HL-60 (cell line): Measurements from ENCODE around the gene HDAC1.
"Not testable (repeated sequence)": the region's sequence is repeated elsewhere in the genome, so short reads cannot be mapped to it uniquely, and the experiment has no call there.

Experiments used
- DNase-seq, 2 experiments: peaks; one replicate each; pipeline ENCODE4 v3.0.0-alpha.2; 2010 to 2020; ENCODE audit warnings: low read depth in 1 of 2, low spot score in 1 of 2
- H3K27ac ChIP-seq: fragments of 250-450 bp; sonication (Bioruptor Pico); replicated peaks from 2 replicates; pipeline ENCODE4 v1.5.1; 2020; ENCODE audit warnings: mild to moderate bottlenecking, moderate library complexity
- H3K27me3 ChIP-seq: fragments of 250-450 bp; sonication (Bioruptor Pico); 2 replicates; pipeline ENCODE4 v1.5.1; 2021; ENCODE audit warnings: mild to moderate bottlenecking, moderate library complexity; ENCODE audit not compliant: insufficient read depth, poor library complexity, severe bottlenecking
- H3K4me3 ChIP-seq: replicated peaks from 2 replicates; pipeline ENCODE4 v1.5.1; 2011; ENCODE audit warnings: mild to moderate bottlenecking, control low read depth, low read length; ENCODE audit not compliant: insufficient read depth
- GABPA ChIP-seq: IDR thresholded peaks from 2 replicates; pipeline ENCODE4 v1.6.1; 2012; ENCODE audit warnings: low read depth
- POLR2AphosphoS5 ChIP-seq: IDR thresholded peaks from 2 replicates; pipeline ENCODE4 v1.6.1; 2012; ENCODE audit warnings: low read depth
- REST ChIP-seq: IDR thresholded peaks from 2 replicates; pipeline ENCODE4 v1.6.1; 2012; ENCODE audit warnings: low read depth; ENCODE audit not compliant: insufficient replicate concordance
- SPI1 ChIP-seq: IDR thresholded peaks from 2 replicates; pipeline ENCODE4 v1.6.1; 2012; ENCODE audit warnings: low read depth, mild to moderate bottlenecking, borderline replicate concordance
- TF ChIP-seq, protein P1 (sequence below): IDR thresholded peaks from one replicate; pipeline ENCODE4 v1.5.1; 2011; ENCODE audit warnings: low read length, control low read depth, inconsistent platforms; ENCODE audit not compliant: insufficient read depth

The HDAC1 gene

DNA sequence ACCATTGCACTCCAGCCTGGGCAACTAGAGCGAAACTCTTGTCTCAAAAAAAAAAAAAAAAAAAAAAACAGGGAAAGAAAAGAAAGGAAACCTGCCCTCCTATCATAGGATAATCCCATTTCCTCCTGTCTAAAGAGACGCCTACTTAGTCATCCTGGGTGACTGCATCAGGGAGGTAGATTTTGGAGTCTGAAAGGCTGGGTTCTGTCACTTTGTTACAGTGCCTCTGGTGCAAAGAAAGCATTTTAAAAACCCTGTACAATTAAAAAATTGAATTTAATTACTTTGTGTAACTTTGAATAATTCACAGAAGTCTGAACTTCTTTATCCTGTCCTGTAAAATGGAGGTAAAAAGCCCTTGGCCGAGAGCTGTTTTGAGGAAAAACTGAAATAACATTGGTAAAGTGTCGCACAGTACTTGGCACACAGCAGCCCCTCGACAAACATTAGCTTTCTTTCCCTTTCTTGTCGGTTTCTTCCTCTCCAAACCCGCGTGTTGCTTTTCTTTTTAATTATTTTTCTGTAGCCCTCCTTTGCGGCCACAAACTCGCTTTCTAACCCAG is 657 bp upstream of the HDAC1 start:
- TF ChIP-seq POLR2AphosphoS5, result no peak
- no peak for TF ChIP-seq SPI1
- no peak for TF ChIP-seq GABPA
- TF ChIP-seq, protein P1, sequence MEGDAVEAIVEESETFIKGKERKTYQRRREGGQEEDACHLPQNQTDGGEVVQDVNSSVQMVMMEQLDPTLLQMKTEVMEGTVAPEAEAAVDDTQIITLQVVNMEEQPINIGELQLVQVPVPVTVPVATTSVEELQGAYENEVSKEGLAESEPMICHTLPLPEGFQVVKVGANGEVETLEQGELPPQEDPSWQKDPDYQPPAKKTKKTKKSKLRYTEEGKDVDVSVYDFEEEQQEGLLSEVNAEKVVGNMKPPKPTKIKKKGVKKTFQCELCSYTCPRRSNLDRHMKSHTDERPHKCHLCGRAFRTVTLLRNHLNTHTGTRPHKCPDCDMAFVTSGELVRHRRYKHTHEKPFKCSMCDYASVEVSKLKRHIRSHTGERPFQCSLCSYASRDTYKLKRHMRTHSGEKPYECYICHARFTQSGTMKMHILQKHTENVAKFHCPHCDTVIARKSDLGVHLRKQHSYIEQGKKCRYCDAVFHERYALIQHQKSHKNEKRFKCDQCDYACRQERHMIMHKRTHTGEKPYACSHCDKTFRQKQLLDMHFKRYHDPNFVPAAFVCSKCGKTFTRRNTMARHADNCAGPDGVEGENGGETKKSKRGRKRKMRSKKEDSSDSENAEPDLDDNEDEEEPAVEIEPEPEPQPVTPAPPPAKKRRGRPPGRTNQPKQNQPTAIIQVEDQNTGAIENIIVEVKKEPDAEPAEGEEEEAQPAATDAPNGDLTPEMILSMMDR, result no peak
- no peak for TF ChIP-seq REST
- no peak for DNase-seq
- H3K27ac ChIP-seq, result peak overlapping the region; percentile 89
- no peaks in the 10 kb centered on the region for H3K27me3 ChIP-seq
- peak overlapping the region; percentile 90 for H3K4me3 ChIP-seq

DNA sequence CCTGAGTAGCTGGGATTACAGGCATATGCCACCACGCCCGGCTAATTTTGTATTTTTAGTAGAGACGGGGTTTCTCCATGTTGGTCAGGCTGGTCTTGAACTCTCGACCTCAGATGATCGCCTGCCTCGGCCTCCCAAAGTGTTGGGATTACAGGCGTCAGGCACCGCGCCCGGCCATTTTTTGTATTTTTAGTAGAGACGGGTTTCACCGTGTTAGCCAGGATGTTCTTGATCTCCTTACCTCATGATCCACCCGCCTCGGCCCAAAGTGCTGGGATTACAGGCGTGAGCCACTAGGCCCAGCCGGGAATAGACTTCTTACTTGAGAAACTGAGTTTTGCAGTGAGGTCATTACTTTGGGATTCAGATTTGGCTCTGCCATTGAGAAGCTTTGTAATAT is 6.3 kb downstream of the HDAC1 start:
- DNase-seq, H3K27me3 ChIP-seq, H3K4me3 ChIP-seq, H3K27ac ChIP-seq: not testable (repeated sequence)

- H3K4me3 ChIP-seq, result no peak overlapping the region
- no peak for TF ChIP-seq GABPA
- no peak for TF ChIP-seq POLR2AphosphoS5
- TF ChIP-seq REST, result no peak
- TF ChIP-seq, protein P1, result no peak
- TF ChIP-seq SPI1, result no peak
- H3K27me3 ChIP-seq, result no peaks in the 10 kb centered on the region
- no peak for DNase-seq
- H3K27ac ChIP-seq, result no peak overlapping the region
Measured at GRCh38 chr1:32299327-32299726, 7.4 kb downstream of the HDAC1 start.

GRCh38 chr1:32303358-32303757 is 11.5 kb downstream of the HDAC1 start:
- Histone ChIP-seq H3K27me3 (no peaks in the 10 kb centered on the region), H3K4me3 (no peak overlapping the region), H3K27ac (no peak overlapping the region)
- DNase-seq, result no peak
- TF ChIP-seq REST (no peak), GABPA (no peak), SPI1 (no peak), POLR2AphosphoS5 (no peak)
- TF ChIP-seq, protein P1, result no peak
